ENCODE results near the gene CUX1. TPM values are rescaled to one million over a fixed set of nuclear protein-coding genes. Genes with fewer than 3 reads are reported as not detected.
"Not testable (repeated sequence)": the region's sequence is repeated elsewhere in the genome, so short reads cannot be mapped to it uniquely, and the experiment has no call there.

CUX1 gene
- polyA plus RNA-seq, 3 donors, result 94.4 to 104 (median 98.5) TPM

DNA sequence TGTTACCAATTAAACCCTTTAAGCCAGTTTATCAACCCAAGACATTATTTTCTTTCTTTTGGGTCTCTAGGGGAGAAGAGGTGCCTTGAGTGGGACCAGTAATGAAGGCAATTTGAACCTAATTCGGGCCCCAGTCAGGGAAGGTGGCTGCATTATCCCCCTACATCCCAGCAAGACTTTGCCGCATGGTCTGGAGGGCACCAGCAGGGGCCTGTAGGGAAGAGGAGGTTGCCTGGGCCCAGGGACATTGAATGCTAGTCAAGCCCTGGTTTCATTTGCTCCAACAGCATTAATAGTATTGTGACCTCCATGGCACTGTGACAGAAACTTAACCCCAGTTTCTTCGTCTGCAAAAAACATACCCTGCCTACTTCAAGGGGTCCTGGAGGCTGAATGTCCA is 108.8 kb downstream of the CUX1 start:
- DNase-seq (ENCODE audit: low read depth in 3 of 3, low spot score in 2 of 3), result no peak

DNA sequence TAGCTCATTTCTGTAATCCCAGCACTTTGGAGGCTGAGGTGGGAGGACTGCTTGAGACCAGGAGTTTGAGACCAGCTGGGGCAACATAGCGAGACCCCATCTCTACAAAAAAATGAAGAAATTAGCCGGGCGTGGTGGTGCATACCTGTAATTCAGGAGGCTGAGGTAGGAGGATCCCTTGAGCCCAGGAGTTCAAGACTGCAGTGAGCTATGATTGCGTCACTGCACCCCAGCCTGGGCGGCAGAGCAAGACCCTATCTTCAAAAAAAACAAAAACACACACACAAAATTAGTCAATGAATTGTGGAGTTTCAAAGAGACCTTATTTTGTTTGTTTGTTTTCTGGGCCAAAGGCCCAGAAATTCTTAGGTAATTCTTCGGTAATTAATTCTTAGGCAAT is 110.0 kb downstream of the CUX1 start:
- no peak for DNase-seq (ENCODE audit: low read depth in 3 of 3, low spot score in 2 of 3)

GRCh38 chr7:101927802-101928201 is 110.4 kb downstream of the CUX1 start:
- DNase-seq (ENCODE audit: low read depth in 3 of 3, low spot score in 2 of 3), result no peak

DNA sequence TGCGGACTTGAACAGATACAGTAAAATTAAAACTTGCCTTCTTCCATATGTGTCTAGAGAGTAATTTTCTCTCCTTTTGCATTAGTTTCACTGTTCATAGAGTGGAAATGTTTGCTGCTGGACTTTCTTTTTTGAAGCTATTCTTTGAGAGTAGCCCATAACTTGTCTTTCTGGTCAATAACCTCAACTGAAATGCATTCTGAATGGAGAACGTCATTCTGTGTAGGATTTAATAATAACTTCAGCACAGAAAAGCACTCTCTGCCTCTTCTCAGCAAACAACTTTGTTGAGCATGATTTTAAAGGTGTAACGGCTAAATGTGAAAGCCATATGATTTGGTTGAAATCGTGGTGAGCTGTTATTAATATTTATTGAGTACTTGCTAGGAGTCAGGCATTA is 111.8 kb downstream of the CUX1 start:
- DNase-seq (ENCODE audit: low read depth in 3 of 3, low spot score in 2 of 3), result no peak

GRCh38 chr7:101929911-101930310 is 112.5 kb downstream of the CUX1 start:
- not testable (repeated sequence) for DNase-seq (ENCODE audit: low read depth in 3 of 3, low spot score in 2 of 3)

DNA sequence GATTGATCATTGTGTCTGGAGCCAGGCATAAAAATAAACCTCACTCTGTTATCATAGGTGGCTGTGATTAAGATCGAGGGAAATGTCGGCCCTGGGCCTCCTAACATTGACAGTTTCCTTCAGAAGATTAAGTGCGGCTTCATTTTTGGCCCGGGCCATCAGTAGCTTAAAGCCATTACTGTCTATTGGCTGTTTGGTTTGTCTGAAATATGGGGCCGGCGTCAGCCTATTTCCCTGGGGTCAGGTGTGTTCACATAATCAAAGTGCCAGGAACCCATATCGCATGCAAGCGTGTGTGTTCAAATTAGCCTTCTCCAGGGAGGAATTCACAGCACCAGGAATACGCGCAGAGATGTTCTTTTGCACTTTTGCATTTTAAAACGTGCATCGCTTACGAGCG is 114.7 kb downstream of the CUX1 start:
- no peak for DNase-seq (ENCODE audit: low read depth in 3 of 3, low spot score in 2 of 3)

DNA sequence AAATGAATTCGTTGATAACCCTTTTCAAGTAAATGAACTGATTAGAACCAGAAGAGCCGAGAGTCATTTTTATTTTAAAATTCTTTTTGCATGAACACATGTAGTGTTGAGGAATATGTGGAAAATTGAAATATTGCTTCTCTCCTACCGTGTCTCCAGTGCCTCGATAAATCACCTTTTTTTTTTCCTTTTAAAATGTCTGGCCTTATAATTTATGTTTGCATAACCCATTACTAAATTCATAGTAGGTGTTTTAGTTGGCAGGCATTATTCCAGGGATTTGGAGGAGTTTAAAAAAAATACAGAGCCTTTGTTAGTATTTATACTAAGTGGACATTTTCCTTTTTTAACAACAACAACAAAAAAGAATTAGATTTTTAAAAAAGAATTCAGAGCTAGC is 115.6 kb downstream of the CUX1 start:
- no peak for DNase-seq (ENCODE audit: low read depth in 3 of 3, low spot score in 2 of 3)

- no peak for DNase-seq (ENCODE audit: low read depth in 3 of 3, low spot score in 2 of 3)
Observed at GRCh38 chr7:101933688-101934121, 116.3 kb downstream of the CUX1 start.

GRCh38 chr7:101934618-101935017 is 117.2 kb downstream of the CUX1 start:
- DNase-seq (ENCODE audit: low read depth in 3 of 3, low spot score in 2 of 3), result no peak

GRCh38 chr7:101935521-101936141 is 118.2 kb downstream of the CUX1 start:
- DNase-seq (ENCODE audit: low read depth in 3 of 3, low spot score in 2 of 3), result no peak

GRCh38 chr7:101936223-101936610 is 118.8 kb downstream of the CUX1 start:
- DNase-seq (ENCODE audit: low read depth in 3 of 3, low spot score in 2 of 3), result no peak

DNA sequence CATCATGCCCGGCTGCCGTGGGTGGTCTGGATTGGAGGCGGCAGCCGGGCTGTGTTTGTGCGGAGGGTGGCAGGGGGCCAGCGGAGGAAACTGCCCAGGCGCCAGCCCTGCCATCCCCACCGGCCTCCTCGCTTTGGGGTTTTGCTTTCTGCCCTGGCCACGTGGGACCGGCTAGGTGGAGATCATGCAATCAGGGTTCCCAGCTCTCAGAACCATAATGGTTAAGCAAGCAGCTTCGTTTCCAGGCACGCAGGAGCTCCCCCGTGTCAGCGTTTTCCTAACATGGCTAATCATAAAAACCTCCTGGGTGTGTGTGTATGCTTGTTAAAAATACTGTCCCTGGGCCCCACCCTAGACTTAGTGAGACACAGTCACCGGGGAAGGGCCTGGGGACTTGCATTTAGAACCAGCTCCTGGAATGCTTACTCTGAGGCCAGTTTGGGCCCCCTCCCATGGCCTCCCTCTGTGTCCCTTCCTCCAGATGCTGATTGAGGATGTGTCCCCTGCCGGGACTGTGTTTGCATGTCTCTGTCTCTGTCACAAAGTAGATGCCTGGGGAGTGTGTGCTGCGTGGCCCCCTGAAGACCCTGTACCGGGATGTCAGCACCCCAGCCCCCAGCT is 119.3 kb downstream of the CUX1 start:
- DNase-seq (ENCODE audit: low read depth in 3 of 3, low spot score in 2 of 3), result no peak

DNA sequence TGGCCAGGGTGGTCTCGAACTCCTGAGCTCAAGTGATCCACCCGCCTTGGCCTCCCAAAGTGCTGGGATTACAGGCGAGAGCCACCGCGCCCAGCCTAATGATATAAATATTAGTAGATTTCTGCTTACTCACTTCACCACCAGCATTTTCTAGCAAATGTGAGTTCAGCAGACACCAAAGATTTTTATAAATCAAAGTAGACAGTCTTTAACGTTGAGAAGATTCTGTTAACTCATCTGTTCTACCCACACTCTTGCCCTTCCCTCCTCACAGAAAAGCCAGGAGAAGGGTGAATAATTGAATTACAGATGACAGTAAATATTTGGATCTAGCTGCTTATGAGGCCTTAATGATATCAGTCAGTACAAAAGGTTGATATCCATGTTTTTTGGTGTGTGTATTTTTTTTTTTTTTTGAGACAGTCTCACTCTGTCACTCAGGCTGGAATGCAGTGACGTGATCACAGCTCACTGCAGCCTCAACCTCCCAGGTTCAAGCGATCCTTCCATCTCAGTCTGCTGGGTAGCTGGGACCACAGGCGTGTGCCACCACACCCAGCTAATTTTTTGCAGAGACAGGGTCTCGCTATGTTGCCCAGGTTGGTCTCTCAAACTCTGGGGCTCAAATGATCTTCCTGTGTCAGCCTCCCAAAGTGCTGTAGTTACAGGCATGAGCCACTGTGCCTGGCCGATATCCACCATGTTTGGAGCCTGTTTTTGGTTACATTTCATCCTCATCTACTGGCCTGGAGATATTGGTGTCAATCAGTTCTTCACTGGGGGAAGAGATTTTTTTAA is 120.5 kb downstream of the CUX1 start:
- no peak for DNase-seq (ENCODE audit: low read depth in 3 of 3, low spot score in 2 of 3)

DNA sequence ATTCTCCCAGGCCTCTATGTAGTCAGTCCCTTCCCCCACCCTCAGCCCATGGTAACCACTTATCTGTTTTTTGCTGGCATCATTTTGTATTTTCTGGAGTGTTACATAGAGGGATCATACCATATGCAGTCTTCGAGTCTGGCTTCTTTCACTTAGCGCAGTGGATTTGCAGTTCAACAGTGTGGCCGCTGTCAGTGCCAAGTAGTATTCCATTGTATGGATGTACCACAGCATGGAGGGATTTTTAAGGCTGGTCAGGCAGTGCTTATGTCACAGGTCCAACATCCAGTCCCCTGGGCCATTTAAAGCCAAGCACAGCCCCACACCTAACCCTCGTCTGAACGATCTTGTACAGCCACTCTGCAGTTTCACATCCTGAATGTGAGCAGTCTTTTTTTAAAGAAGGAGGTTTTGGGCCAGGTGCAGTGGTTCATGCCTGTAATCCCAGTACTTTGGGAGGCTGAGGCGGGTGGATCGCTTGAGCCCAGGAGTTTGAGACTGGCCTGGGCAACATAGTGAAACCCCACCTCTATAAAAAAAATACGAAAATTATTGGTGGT is 121.8 kb downstream of the CUX1 start:
- DNase-seq (ENCODE audit: low read depth in 3 of 3, low spot score in 2 of 3), result no peak

DNA sequence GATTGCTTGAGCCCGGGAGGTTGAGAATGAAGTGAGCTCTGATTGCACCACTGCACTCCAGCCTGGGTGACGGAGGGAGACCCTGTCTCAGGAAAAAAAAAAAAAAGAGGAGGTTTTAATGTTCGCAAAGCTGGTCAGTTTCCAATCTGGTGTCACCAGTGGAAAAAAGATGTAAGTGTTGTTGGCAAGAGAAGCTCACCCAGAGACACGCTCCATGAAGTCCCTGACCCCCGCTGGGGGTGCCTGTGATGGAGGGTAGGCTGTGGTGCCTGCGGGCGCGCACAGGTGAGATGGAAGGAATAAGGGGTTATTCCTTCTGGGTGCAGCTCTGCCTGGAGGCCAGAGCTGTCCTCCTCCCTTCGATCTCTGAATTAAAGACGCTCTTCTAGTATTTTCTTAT is 122.7 kb downstream of the CUX1 start:
- no peak for DNase-seq (ENCODE audit: low read depth in 3 of 3, low spot score in 2 of 3)

- DNase-seq (ENCODE audit: low read depth in 3 of 3, low spot score in 2 of 3), result no peak
Observed at GRCh38 chr7:101940830-101941229, 123.4 kb downstream of the CUX1 start.

- DNase-seq (ENCODE audit: low read depth in 3 of 3, low spot score in 2 of 3), result no peak
Observed at GRCh38 chr7:101941481-101942383, 124.3 kb downstream of the CUX1 start.

- DNase-seq (ENCODE audit: low read depth in 3 of 3, low spot score in 2 of 3), result no peak
Observed at GRCh38 chr7:101942603-101943210, 125.3 kb downstream of the CUX1 start.

DNA sequence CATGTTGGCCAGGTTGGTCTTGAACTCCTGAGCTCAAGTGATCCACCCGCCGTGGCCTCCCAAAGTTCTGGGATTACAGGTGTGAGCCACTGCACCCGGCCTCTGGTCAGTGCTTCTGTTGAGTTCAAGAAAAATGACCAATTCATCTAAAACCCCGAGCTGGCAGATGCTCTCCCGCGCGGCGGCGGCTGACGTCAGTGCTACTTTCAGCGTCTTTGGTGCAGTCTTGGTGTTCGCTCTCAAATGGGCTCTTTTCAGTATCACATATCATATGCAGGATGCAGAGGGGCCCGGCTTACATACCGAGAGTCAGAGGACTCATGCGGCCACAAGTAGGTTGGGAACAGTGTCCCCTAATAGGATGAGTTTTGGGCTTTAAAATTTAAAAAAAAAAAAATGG is 125.9 kb downstream of the CUX1 start:
- DNase-seq (ENCODE audit: low read depth in 3 of 3, low spot score in 2 of 3), result no peak

- no peak for DNase-seq (ENCODE audit: low read depth in 3 of 3, low spot score in 2 of 3)
Observed at GRCh38 chr7:101943889-101944600, 126.6 kb downstream of the CUX1 start.

Measured in right renal cortex interstitium (tissue), 3 donors.